Mucosa of descending colon (tissue), 3 donors: ENCODE results near the gene ETV3L. TPM values are rescaled to one million over a fixed set of nuclear protein-coding genes. Genes with fewer than 3 reads are reported as not detected.
A peak's percentile ranks its signal among the peaks of the same experiment; 100 is the strongest.

Source experiments
- ATAC-seq: fragments of 200-7000 bp; cut with Tn5 transposase; one replicate; pipeline ENCODE4 v1.9.1; 2020; ENCODE audit warnings: mild to moderate bottlenecking, moderate library complexity
- DNase-seq, 3 donors: peaks; one replicate each; pipeline ENCODE4 v3.0.0-alpha.2; 2020
- H3K36me3 ChIP-seq: fragments of 200-600 bp; one replicate; pipeline ENCODE4 v1.8.0; 2021; ENCODE audit warnings: low read depth, mild to moderate bottlenecking
- H3K4me1 ChIP-seq: fragments of 200-600 bp; one replicate; pipeline ENCODE4 v1.8.0; 2021; ENCODE audit warnings: low read depth, mild to moderate bottlenecking
- H3K4me3 ChIP-seq: fragments of 200-600 bp; one replicate; pipeline ENCODE4 v1.8.0; 2021; ENCODE audit warnings: mild to moderate bottlenecking
- H3K9me3 ChIP-seq: fragments of 200-600 bp; one replicate; pipeline ENCODE4 v1.8.0; 2021; ENCODE audit warnings: mild to moderate bottlenecking
- intact Hi-C, 2 donors: fragments of 100-400 bp; cut with DNase I in 1 of 2; cut with micrococcal nuclease in 1 of 2; formaldehyde crosslinking; loops; one replicate each; pipeline versions ENCODE4 v1.11.0 to v1.11.1; 2022; cut with DNase I, micrococcal nuclease
- total RNA-seq, 3 donors: library from RNA; stranded (reverse); fragmentation: NEBNext Ultra II Directional in 2 of 3; extraction: Animal tissue kit (Norgen Biotek cat#: 25700) in 2 of 3; gene quantifications; one replicate each; pipeline versions ENCODE4 v1.2.1 to v1.2.4, GENCODE V29; 2021 to 2023
- TF ChIP-seq, protein P1 (sequence below): fragments of 200-600 bp; IDR thresholded peaks from one replicate; pipeline ENCODE4 v1.8.0; 2022; ENCODE audit warnings: antibody characterized with exemption, mild to moderate bottlenecking
- donor health status: DM: no; HTN: no; CAD: no; lungs with moderate emphysema.
- donor health status: DM: no; HTN: no; CAD: no.
- donor health status: DM: no; HTN: yes; CAD: no.

The ETV3L gene
- total RNA-seq, 3 donors from 2014 or later, result not detected

GRCh38 chr1:157107702-157108101 is 8.1 kb upstream of the ETV3L start:
- Histone ChIP-seq H3K4me1 (no peaks in the 10 kb centered on the region), H3K9me3 (no peaks in the 10 kb centered on the region), H3K4me3 (no peak overlapping the region), H3K36me3 (no peaks in the 10 kb centered on the region)
- TF ChIP-seq, protein P1, sequence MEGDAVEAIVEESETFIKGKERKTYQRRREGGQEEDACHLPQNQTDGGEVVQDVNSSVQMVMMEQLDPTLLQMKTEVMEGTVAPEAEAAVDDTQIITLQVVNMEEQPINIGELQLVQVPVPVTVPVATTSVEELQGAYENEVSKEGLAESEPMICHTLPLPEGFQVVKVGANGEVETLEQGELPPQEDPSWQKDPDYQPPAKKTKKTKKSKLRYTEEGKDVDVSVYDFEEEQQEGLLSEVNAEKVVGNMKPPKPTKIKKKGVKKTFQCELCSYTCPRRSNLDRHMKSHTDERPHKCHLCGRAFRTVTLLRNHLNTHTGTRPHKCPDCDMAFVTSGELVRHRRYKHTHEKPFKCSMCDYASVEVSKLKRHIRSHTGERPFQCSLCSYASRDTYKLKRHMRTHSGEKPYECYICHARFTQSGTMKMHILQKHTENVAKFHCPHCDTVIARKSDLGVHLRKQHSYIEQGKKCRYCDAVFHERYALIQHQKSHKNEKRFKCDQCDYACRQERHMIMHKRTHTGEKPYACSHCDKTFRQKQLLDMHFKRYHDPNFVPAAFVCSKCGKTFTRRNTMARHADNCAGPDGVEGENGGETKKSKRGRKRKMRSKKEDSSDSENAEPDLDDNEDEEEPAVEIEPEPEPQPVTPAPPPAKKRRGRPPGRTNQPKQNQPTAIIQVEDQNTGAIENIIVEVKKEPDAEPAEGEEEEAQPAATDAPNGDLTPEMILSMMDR, result no peak
- intact Hi-C loops, result no loop called here
- no peak for DNase-seq
- ATAC-seq, result no peak

GRCh38 chr1:157106813-157107189 is 7.2 kb upstream of the ETV3L start:
- no peak for ATAC-seq
- Histone ChIP-seq H3K36me3 (no peaks in the 10 kb centered on the region), H3K9me3 (no peaks in the 10 kb centered on the region), H3K4me1 (no peaks in the 10 kb centered on the region), H3K4me3 (no peak overlapping the region)
- no peak for DNase-seq
- intact Hi-C loops, result no loop called here
- TF ChIP-seq, protein P1, result no peak

DNA sequence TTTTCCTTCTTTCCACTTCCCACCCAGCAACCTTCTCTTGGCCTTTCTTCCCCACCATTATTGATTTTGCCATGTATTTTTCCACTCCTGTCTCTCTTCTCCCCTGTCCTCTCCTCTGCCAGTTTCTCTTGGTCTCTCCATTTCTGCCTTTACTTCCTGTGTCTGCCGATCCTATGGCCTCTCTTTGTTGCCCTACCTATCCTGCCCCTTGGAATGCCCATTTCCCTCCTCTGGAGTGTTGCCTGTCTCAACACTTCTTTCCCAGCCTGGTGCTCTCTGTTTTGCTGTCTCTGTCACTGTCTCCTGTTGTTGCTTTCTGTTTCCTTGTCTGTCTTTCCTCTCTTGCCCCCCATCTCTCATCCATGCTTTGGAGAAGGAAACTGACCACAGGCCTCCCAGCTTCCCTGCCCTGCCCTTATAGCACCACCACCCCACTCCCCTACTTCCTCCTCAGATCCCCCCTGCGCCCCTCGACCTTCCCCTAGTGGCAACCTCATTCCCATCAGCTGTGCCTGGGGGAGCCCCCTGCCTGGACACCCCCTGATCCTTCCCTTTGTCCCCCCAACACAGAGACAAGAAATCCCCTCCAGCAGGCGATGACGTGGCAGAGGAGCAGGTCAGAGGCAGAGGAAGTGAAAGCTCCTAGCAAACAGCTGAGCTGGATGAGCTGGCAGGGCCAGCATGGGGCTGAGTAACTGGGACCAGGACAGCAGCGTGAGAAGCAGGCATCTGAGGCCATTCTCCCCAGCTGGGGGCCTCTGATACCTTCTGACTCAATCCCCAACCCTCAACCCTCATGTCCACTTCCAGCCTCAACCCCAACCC is 6.6 kb upstream of the ETV3L start:
- TF ChIP-seq, protein P1, result no peak
- Histone ChIP-seq H3K4me3 (no peak overlapping the region), H3K9me3 (no peaks in the 10 kb centered on the region), H3K4me1 (no peaks in the 10 kb centered on the region), H3K36me3 (no peaks in the 10 kb centered on the region)
- DNase-seq (peak in 1 of 3 donors; percentile 36), ATAC-seq (peak; percentile 59)
- intact Hi-C loops, result no loop called here

- ATAC-seq (no peak), DNase-seq (no peak)
- intact Hi-C loops, result no loop called here
- no peaks in the 10 kb centered on the region for H3K36me3 ChIP-seq
- H3K4me1 ChIP-seq, result no peaks in the 10 kb centered on the region
- TF ChIP-seq, protein P1, result no peak
- H3K9me3 ChIP-seq, result no peaks in the 10 kb centered on the region
- no peak overlapping the region for H3K4me3 ChIP-seq
Measured at GRCh38 chr1:157105298-157105987, 5.8 kb upstream of the ETV3L start.

DNA sequence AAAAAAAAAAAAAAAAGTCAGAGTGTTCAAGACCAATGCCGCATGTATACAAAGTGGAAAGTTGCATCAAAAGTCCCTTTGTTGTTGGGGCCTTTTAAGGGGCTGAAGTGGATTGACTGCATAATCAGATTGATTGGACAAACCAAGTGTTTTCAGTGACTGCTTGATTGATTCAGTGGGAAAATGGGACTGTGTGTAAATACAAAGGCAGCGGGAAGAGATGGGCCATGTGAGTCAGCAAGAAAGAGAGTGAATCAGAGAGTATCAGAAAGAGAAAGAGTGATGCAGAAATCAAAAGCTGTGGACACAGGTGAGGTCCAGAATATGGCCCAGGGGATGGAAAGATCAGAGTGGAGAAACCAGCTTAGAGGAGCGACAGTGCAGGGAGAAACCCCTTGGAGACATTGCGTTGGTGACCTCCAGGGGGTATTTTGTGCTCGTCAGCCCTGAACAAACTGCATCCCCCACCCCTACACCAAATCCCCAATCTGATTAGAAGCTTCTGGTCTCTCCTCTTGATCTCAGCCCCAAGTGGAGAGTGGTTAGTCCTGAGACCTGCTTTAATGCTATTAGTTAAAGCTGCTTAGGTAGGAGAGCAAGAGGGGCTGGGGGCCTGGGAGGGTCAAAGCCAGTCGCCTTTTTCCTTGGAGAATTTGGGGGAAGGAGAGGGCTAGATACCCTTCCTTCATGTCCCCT is 5.1 kb upstream of the ETV3L start:
- Histone ChIP-seq H3K4me3 (no peak overlapping the region), H3K36me3 (no peaks in the 10 kb centered on the region), H3K4me1 (no peaks in the 10 kb centered on the region), H3K9me3 (no peaks in the 10 kb centered on the region)
- intact Hi-C loops, result no loop called here
- no peak for ATAC-seq
- TF ChIP-seq, protein P1, result no peak
- DNase-seq, result no peak
